PC-9 (cell line): ENCODE results near the gene HLA-A. TPM values are rescaled to one million over a fixed set of nuclear protein-coding genes. Genes with fewer than 3 reads are reported as not detected.

Experiments used
- BruUV-seq: library from RNA; stranded (reverse); fragments of 400-500 nt; replicated peaks from 2 replicates; lab custom pipeline; 2021; lab: Mats Ljungman, UMichigan
- CTCF ChIA-PET: fragments of 300-600 bp; sonication (Branson Sonifier 250); formaldehyde crosslinking; loops from one replicate; lab custom pipeline; 2022; ENCODE audit warnings: antibody characterized with exemption; lab: Charles Lee
- POLR2A ChIA-PET: fragments of 300-600 bp; sonication (Branson Sonifier 250); formaldehyde crosslinking; loops from one replicate; lab custom pipeline; 2022; ENCODE audit warnings: antibody characterized with exemption; ENCODE audit not compliant: unreplicated experiment; lab: Charles Lee
- DNase-seq, 2 experiments: peaks; one replicate each; pipeline versions ENCODE4 v3.0.0 to v3.0.0-alpha.2; 2015 to 2022; ENCODE audit warnings: mixed read lengths in 1 of 2
- H2AFZ ChIP-seq: fragments of 200-600 bp; sonication (generic); 2 replicates; pipeline ENCODE4 v1.8.1; 2017; ENCODE audit warnings: antibody characterized with exemption
- H3F3A ChIP-seq: fragments of 200-600 bp; sonication (generic); 2 replicates; pipeline ENCODE4 v1.8.1; 2017; ENCODE audit warnings: antibody characterized with exemption, mild to moderate bottlenecking, low read depth; ENCODE audit not compliant: insufficient read depth
- H3K27ac ChIP-seq: fragments of 200-600 bp; sonication (generic); 2 replicates; pipeline ENCODE4 v1.6.1; 2016; ENCODE audit warnings: mixed run types
- H3K27me3 ChIP-seq: fragments of 200-600 bp; sonication (generic); 2 replicates; pipeline ENCODE4 v1.6.1; 2016; ENCODE audit warnings: low read depth, mixed run types; ENCODE audit not compliant: insufficient read depth
- H3K36me3 ChIP-seq: fragments of 200-600 bp; sonication (generic); 2 replicates; pipeline ENCODE4 v1.6.1; 2016; ENCODE audit warnings: low read depth, mixed run types
- H3K4me1 ChIP-seq: fragments of 200-600 bp; sonication (generic); replicated peaks from 2 replicates; pipeline ENCODE4 v1.6.1; 2016; ENCODE audit warnings: mixed run types; ENCODE audit not compliant: insufficient read depth
- H3K4me2 ChIP-seq: fragments of 200-600 bp; sonication (generic); 2 replicates; pipeline ENCODE4 v1.6.1; 2017; ENCODE audit warnings: mixed run types
- H3K4me3 ChIP-seq: fragments of 200-600 bp; sonication (generic); 2 replicates; pipeline ENCODE4 v1.6.1; 2016; ENCODE audit warnings: mixed run types
- H3K79me2 ChIP-seq: fragments of 200-600 bp; sonication (generic); 2 replicates; pipeline ENCODE4 v1.6.1; 2017; ENCODE audit warnings: low read depth, mixed run types
- H3K9me2 ChIP-seq: fragments of 200-600 bp; sonication (generic); 2 replicates; pipeline ENCODE4 v1.8.1; 2017; ENCODE audit warnings: mild to moderate bottlenecking; ENCODE audit not compliant: insufficient read depth
- H3K9me3 ChIP-seq: fragments of 200-600 bp; sonication (generic); 2 replicates; pipeline ENCODE4 v1.8.1; 2016; ENCODE audit warnings: low read depth; ENCODE audit not compliant: insufficient read depth
- H4K20me1 ChIP-seq: fragments of 200-600 bp; sonication (generic); 2 replicates; pipeline ENCODE4 v1.8.1; 2017; ENCODE audit not compliant: insufficient read depth
- EZH2 ChIP-seq: fragments of 200-600 bp; sonication (generic); IDR thresholded peaks from 2 replicates; pipeline ENCODE4 v1.8.0; 2017; ENCODE audit warnings: antibody characterized with exemption, low read depth
- intact Hi-C: fragments of 100-400 bp; cut with micrococcal nuclease; formaldehyde crosslinking; loops from one replicate; pipeline ENCODE4 v1.10.0; 2022; ENCODE audit not compliant: unreplicated experiment
- total RNA-seq: library from RNA; stranded (reverse); gene quantifications from 2 replicates; pipeline ENCODE4 v1.2.3, GENCODE V29; 2021
- TF ChIP-seq, protein P1 (sequence below): fragments of 200-600 bp; sonication (generic); conservative IDR thresholded peaks from 2 replicates; pipeline ENCODE4 v1.6.1; 2017; ENCODE audit warnings: mixed run types, antibody characterized with exemption, mild to moderate bottlenecking, moderate library complexity

HLA-A gene
- total RNA-seq, 1 experiment from 2014 or later = 168 TPM

DNA sequence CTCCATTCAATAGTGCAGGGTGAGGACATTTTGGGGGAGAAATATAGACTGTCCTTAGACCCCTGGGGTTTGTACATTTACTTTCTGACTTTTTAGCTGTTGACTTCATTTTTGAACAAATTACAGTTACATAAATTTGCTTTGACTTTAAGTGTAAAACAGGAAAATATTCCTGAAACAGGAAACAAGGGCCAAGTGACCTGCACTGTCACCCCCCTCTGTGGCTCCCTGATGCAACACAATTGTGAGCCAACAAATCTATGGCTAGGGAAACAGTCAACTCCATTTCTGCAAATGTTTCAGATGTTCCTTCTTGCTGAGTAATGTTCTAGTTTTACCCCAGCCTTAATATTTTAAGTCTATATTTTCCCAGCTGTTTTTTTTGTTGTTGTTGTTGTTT lies 39.8 kb downstream of the HLA-A start:
- CTCF ChIA-PET = no interaction called here
- intact Hi-C loops = no loop called here
- no TSS peak for BruUV-seq
- DNase-seq = no peak
- Histone ChIP-seq H4K20me1 (no peaks in the 10 kb centered on the region), H3K4me1 (peaks cover 10% of the 10 kb centered on the region), H3K79me2 (no peaks in the 10 kb centered on the region), H2AFZ (no peak overlapping the region), H3K27me3 (no peaks in the 10 kb centered on the region), H3K4me2 (no peak overlapping the region), H3K27ac (no peak overlapping the region), H3K9me2 (no peaks in the 10 kb centered on the region), H3F3A (peaks cover 10% of the 10 kb centered on the region; the same call in 1 of the 2 replicates), H3K4me3 (no peak overlapping the region), H3K9me3 (no peaks in the 10 kb centered on the region), H3K36me3 (no peaks in the 10 kb centered on the region)
- TF ChIP-seq, protein P1, sequence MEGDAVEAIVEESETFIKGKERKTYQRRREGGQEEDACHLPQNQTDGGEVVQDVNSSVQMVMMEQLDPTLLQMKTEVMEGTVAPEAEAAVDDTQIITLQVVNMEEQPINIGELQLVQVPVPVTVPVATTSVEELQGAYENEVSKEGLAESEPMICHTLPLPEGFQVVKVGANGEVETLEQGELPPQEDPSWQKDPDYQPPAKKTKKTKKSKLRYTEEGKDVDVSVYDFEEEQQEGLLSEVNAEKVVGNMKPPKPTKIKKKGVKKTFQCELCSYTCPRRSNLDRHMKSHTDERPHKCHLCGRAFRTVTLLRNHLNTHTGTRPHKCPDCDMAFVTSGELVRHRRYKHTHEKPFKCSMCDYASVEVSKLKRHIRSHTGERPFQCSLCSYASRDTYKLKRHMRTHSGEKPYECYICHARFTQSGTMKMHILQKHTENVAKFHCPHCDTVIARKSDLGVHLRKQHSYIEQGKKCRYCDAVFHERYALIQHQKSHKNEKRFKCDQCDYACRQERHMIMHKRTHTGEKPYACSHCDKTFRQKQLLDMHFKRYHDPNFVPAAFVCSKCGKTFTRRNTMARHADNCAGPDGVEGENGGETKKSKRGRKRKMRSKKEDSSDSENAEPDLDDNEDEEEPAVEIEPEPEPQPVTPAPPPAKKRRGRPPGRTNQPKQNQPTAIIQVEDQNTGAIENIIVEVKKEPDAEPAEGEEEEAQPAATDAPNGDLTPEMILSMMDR = no peak
- TF ChIP-seq EZH2 = no peak
- POLR2A ChIA-PET = interaction anchor here (0.7 kb wide), 1 partner anchor 106 kb away, joined by 6 read pairs; no protein-coding TSS in a partner anchor

DNA sequence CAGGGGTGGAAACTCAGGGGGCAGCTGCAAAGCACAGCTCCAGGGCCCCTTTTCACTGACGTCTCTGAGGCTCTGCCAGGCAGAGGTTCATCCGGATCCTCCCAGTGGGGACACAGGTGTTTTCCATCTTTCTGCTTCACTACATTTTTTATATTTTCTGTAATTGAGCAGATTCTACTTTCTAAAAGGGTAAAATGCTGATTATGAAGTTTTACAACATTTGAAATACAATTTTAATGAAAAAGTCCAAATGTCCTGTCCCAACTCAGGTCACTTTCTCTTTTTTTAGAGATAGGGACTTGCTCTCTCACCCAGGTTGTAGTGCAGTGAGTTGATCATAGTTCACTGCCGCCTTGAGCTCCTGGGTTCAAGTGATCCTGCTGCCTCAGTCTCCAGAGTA lies 41.9 kb downstream of the HLA-A start:
- TF ChIP-seq, protein P1 = no peak
- no peak for TF ChIP-seq EZH2
- POLR2A ChIA-PET = no interaction called here
- H3K79me2 ChIP-seq = no peaks in the 10 kb centered on the region
- no peaks in the 10 kb centered on the region for H3K36me3 ChIP-seq
- H3K9me2 ChIP-seq = no peaks in the 10 kb centered on the region
- no peaks in the 10 kb centered on the region for H3K27me3 ChIP-seq
- H3K4me1 ChIP-seq = no peaks in the 10 kb centered on the region
- no peaks in the 10 kb centered on the region for H4K20me1 ChIP-seq
- H3F3A ChIP-seq = no peaks in the 10 kb centered on the region; the same call in 1 of the 2 replicates
- no peak overlapping the region for H3K4me3 ChIP-seq
- intact Hi-C loops = no loop called here
- CTCF ChIA-PET = no interaction called here
- H2AFZ ChIP-seq = no peak overlapping the region
- H3K27ac ChIP-seq = no peak overlapping the region
- BruUV-seq = no TSS peak
- no peak for DNase-seq
- H3K4me2 ChIP-seq = no peak overlapping the region
- no peaks in the 10 kb centered on the region for H3K9me3 ChIP-seq

DNA sequence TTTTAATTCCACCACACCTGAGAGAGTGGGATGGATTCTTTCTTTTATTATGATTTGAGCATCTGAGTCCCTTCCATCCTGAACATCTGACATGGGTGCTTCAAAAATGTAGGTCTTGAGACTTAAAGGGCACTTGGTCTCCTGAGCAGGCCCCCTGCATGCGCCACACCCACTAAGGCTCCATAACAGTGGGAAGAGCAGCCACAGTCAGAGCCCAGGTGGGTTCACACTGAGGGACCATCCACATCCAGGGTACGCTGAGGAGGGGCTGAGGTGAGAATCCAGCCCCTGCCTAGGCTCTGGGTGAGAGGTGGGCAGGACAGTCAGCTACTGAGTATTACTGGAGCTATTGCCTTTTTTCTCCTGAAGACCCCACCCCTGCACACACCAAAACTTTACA lies 42.7 kb downstream of the HLA-A start:
- CTCF ChIA-PET = no interaction called here
- Histone ChIP-seq H4K20me1 (no peaks in the 10 kb centered on the region), H3K36me3 (no peaks in the 10 kb centered on the region), H3K79me2 (no peaks in the 10 kb centered on the region), H3K4me1 (no peaks in the 10 kb centered on the region), H3K4me3 (no peak overlapping the region), H2AFZ (no peak overlapping the region), H3K27ac (no peak overlapping the region), H3F3A (no peaks in the 10 kb centered on the region; the same call in 1 of the 2 replicates), H3K27me3 (no peaks in the 10 kb centered on the region), H3K9me2 (no peaks in the 10 kb centered on the region), H3K4me2 (no peak overlapping the region), H3K9me3 (no peaks in the 10 kb centered on the region)
- TF ChIP-seq, protein P1 = no peak
- no peak for TF ChIP-seq EZH2
- BruUV-seq = no TSS peak
- DNase-seq = no peak
- intact Hi-C loops = no loop called here
- POLR2A ChIA-PET = no interaction called here
